HEK293T (cell line): Measurements from ENCODE around the gene PRSS23.
"Not testable (repeated sequence)": the region's sequence is repeated elsewhere in the genome, so short reads cannot be mapped to it uniquely, and the experiment has no call there.

Experiments
- CTCF ChIA-PET: fragments of 350-600 bp; formaldehyde crosslinking; extraction: SDS; loops from one replicate; lab custom pipeline; 2021; ENCODE audit warnings: antibody characterized with exemption, inconsistent platforms; lab: Yijun Ruan, JAX
- POLR2A ChIA-PET: fragments of 350-600 bp; formaldehyde crosslinking; extraction: SDS; loops from one replicate; lab custom pipeline; 2020; ENCODE audit warnings: antibody characterized with exemption, inconsistent platforms; lab: Yijun Ruan, JAX
- DNase-seq: peaks from one replicate; pipeline ENCODE4 v3.0.0; 2012; ENCODE audit warnings: mixed read lengths; ENCODE audit errors: extremely low spot score
- ARNT ChIP-seq: fragments of 450-650 bp; IDR thresholded peaks from 2 replicates; pipeline ENCODE4 v1.6.1; 2017; ENCODE audit warnings: mild to moderate bottlenecking
- BHLHE40 ChIP-seq: fragments of 450-650 bp; IDR thresholded peaks from 2 replicates; pipeline ENCODE4 v1.6.1; 2016; ENCODE audit warnings: mild to moderate bottlenecking, moderate library complexity, borderline replicate concordance
- CTBP1 ChIP-seq: fragments of 450-650 bp; IDR thresholded peaks from 2 replicates; pipeline ENCODE4 v1.6.1; 2016; ENCODE audit warnings: borderline replicate concordance
- ELF4 ChIP-seq: fragments of 450-650 bp; IDR thresholded peaks from 2 replicates; pipeline ENCODE4 v1.6.1; 2017; ENCODE audit warnings: antibody characterized with exemption
- FOXA1 ChIP-seq: fragments of 450-650 bp; IDR thresholded peaks from 2 replicates; pipeline ENCODE4 v1.6.1; 2016; ENCODE audit warnings: mild to moderate bottlenecking
- FOXK2 ChIP-seq: fragments of 450-650 bp; IDR thresholded peaks from 2 replicates; pipeline ENCODE4 v1.6.1; 2016; ENCODE audit warnings: mild to moderate bottlenecking
- FOXM1 ChIP-seq: fragments of 450-650 bp; IDR thresholded peaks from 2 replicates; pipeline ENCODE4 v1.6.1; 2017; ENCODE audit warnings: mild to moderate bottlenecking, borderline replicate concordance
- HDGF ChIP-seq: fragments of 450-650 bp; IDR thresholded peaks from 2 replicates; pipeline ENCODE4 v1.6.1; 2017; ENCODE audit warnings: antibody characterized with exemption, borderline replicate concordance
- L3MBTL2 ChIP-seq: fragments of 450-650 bp; conservative IDR thresholded peaks from 2 replicates; pipeline ENCODE4 v1.6.1; 2016; ENCODE audit warnings: mild to moderate bottlenecking
- LEF1 ChIP-seq: fragments of 450-650 bp; IDR thresholded peaks from 2 replicates; pipeline ENCODE4 v1.6.1; 2017; ENCODE audit warnings: mild to moderate bottlenecking, borderline replicate concordance
- NFRKB ChIP-seq: fragments of 450-650 bp; IDR thresholded peaks from 2 replicates; pipeline ENCODE4 v1.6.1; 2016; ENCODE audit warnings: mild to moderate bottlenecking, moderate library complexity
- PKNOX1 ChIP-seq: fragments of 450-650 bp; IDR thresholded peaks from 2 replicates; pipeline ENCODE4 v1.6.1; 2016
- SUZ12 ChIP-seq: fragments of 450-650 bp; IDR thresholded peaks from 2 replicates; pipeline ENCODE4 v1.6.1; 2016; ENCODE audit warnings: mild to moderate bottlenecking
- TARDBP ChIP-seq: fragments of 450-650 bp; IDR thresholded peaks from 2 replicates; pipeline ENCODE4 v1.6.1; 2016
- ZNF384 ChIP-seq: fragments of 450-650 bp; IDR thresholded peaks from 2 replicates; pipeline ENCODE4 v1.6.1; 2016

The PRSS23 gene

GRCh38 chr11:86816251-86816726 lies 15.9 kb downstream of the PRSS23 start:
- 0 out of 2 replicates have a peak, but pooled peaks have one; percentile 2 for TF ChIP-seq PKNOX1
- TF ChIP-seq ARNT: no peak
- no peak for TF ChIP-seq ZNF384
- no peak for DNase-seq
- POLR2A ChIA-PET: interaction anchor here (2.2 kb wide), 1 partner anchor 17 kb away, joined by 10 read pairs; the partner anchor contains the start of gene PRSS23
- CTCF ChIA-PET: interaction anchor here (1.3 to 2.1 kb wide), 2 partner anchors 9 to 208 kb away, joined by 3 to 9 read pairs; no protein-coding TSS in a partner anchor

GRCh38 chr11:86818462-86819192 lies 18.3 kb downstream of the PRSS23 start:
- TF ChIP-seq L3MBTL2 (no peak), ZNF384 (peak; percentile 79)
- DNase-seq: peak; percentile 62
- ChIA-PET CTCF (no interaction called here), POLR2A (no interaction called here)

GRCh38 chr11:86824139-86824538 lies 23.8 kb downstream of the PRSS23 start:
- CTCF ChIA-PET, DNase-seq, POLR2A ChIA-PET: not testable (repeated sequence)

- CTCF ChIA-PET: not testable (repeated sequence)
Observed at GRCh38 chr11:86834376-86834775, 34.0 kb downstream of the PRSS23 start.

GRCh38 chr11:86844762-86845508 lies 44.6 kb downstream of the PRSS23 start:
- CTCF ChIA-PET, POLR2A ChIA-PET, DNase-seq: not testable (repeated sequence)

More at GRCh38 chr11:86834376-86834775, 34.0 kb downstream of the PRSS23 start:
- DNase-seq, POLR2A ChIA-PET: not testable (repeated sequence)

GRCh38 chr11:86848132-86848531 lies 47.8 kb downstream of the PRSS23 start:
- CTCF ChIA-PET: no interaction called here
- POLR2A ChIA-PET: no interaction called here
- no peak for DNase-seq
- TF ChIP-seq L3MBTL2 (no peak), ELF4 (no peak), ARNT (no peak), SUZ12 (no peak), HDGF (no peak), CTBP1 (no peak), BHLHE40 (no peak), NFRKB (no peak), PKNOX1 (no peak), ZNF384 (no peak), LEF1 (no peak), FOXK2 (no peak), TARDBP (no peak), FOXA1 (no peak)

GRCh38 chr11:86849679-86850078 lies 49.3 kb downstream of the PRSS23 start:
- DNase-seq: no peak
- ChIA-PET CTCF (no interaction called here), POLR2A (no interaction called here)
- TF ChIP-seq ZNF384: no peak
- no peak for TF ChIP-seq CTBP1
- TF ChIP-seq FOXM1: no peak
- TF ChIP-seq ARNT: no peak
